ENCODE data around the gene MYO3A.

Gene MYO3A

DNA sequence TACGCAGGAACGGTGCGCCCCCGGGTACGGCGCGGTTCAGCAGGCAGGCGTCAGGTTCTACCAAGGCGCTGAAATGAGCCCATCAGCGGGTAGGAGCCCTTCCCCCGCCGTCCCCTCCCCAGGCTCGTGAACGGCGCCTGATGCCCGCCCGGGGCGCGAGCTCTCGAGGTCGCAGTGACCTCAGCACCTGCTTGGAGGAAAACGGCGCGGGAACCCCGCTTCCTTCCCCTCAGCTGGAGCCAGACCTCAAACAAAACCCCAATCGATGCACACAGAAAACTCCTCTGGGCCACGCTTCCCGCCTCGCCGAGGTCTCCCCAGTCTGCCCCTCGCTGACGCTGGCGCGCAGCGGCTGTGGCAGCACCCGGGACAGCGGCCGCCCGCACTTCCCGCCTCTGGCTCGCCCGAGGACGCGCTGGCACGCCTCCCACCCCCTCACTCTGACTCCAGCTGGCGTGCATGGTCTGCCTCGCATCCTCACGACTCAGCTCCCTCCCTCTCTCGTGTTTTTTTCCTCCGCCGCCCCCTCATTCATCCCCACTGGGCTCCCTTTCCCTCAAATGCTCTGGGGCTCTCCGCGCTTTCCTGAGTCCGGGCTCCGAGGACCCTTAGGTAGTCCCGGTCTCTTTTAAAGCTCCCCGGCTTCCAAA is 282.0 kb downstream of the MYO3A start:
- DNase-seq: peak; percentile 4

DNA sequence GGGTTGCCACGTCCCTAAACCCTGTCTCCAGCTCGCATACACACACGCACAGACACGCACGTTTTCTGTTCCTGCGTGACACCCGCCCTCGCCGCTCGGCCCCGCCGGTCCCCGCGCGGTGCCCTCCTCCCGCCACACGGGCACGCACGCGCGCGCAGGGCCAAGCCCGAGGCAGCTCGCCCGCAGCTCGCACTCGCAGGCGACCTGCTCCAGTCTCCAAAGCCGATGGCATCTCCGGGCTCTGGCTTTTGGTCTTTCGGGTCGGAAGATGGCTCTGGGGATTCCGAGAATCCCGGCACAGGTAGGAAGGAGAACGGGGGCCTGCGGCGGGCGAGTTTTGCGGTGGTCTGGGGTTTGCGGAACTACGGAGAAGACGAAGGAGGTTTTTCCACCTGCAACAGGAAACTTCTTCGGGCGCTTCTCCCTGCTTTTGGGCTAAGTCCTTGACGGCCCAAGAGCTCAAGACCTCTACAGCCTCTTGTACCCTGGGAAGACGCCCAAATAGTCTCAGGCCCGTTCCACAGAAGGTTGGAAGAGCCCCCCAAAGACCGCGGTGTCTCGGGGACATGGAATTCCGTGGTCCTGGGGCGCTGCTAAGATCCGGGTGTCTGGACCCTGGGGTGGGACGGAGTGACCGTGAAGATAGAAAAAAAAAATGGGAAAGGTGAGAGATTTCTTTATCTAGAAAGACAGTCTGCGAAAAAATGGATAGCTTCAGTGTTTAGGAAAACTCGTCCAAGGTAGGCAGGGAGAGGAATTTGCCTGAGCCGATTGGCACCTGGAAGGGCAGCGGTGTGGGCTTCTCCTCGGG is 282.8 kb downstream of the MYO3A start, which contains the start of gene GAD2:
TSS of gene GAD2 (plus strand) at position 190 of the 811 bp plus-strand sequence. CDS start at position 226, 36 bp downstream.
- no peak for DNase-seq

DNA sequence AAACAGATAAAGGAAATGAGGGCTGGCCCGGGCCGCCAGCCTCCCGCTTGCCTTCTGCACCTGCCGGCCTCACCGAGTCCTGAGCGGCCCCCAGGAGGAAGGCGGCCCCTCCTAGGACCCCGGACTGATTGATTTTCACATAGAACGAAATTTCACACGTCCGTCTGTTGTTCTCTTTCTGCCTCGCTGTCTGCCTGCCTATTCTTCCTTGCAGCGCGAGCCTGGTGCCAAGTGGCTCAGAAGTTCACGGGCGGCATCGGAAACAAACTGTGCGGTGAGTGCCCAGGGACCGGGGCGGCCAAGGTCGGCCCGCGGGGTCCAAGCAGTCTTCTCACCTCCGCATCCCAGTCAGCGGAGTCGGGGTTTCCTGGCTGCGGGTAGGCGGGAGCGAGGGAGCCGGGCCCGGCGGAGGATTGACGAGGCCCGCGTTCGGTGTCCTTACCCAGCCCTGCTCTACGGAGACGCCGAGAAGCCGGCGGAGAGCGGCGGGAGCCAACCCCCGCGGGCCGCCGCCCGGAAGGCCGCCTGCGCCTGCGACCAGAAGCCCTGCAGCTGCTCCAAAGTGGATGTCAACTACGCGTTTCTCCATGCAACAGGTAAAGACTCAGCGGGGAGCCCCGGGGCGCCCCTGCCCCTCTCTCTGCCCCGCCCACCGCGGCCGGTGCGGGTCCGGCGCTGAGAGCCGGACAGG is 283.5 kb downstream of the MYO3A start:
- no peak for DNase-seq

DNA sequence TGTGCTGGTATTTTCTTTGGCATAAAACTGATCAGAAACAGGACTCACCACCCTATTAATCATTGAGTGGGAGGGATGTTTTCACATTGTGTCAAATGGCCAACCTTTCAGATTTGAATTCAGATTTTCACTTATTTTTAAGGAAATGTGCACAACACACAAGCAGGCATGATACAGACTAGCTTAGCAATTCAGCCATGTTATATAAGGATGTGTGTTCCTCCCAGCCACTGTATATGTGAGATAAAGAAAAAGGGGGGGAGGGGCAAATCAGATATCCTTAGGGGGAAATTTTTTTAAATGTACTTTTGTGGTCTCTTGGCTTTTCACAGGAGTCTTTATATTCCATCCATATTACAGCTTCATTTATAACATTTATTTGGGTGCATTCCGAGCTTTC is 285.6 kb downstream of the MYO3A start:
- DNase-seq: no peak

DNA sequence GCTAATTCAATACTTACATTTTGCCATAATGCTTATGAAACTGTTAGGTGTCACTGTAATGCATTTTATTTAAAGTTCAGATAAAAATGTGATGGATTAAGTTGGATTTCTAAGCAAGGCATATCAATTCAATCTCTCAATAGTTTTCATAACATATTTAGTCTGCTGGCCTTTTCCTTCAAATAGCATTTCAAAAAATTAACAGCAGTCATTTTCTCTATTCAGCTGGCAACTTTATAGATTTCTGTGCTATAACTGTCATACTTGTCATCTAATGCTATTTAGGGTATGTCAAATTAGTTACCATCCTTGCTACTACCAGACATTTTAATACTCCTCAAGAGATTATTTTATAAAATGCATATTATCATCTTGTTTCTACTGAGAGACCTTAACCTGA is 286.9 kb downstream of the MYO3A start:
- no peak for DNase-seq

DNA sequence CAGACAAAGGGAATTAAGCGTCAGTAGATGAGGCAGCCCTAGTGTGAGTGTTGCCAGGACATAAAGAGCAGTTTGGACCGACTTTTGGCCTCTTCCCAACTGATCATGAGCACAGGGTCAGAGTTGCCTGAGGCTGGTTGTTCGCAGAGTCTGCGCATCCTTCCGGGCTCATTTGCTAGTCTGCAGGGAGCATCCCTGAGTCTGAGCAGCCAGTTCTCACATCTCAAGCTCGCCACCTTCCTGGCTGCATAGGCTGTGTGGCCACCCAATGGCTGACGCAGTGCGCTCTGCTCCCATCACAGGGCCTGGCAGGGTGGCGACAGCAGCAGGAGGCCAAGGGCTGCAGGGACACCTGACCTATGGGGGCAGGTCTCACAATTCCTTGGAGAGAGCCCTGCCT is 287.5 kb downstream of the MYO3A start:
- DNase-seq: no peak

DNA sequence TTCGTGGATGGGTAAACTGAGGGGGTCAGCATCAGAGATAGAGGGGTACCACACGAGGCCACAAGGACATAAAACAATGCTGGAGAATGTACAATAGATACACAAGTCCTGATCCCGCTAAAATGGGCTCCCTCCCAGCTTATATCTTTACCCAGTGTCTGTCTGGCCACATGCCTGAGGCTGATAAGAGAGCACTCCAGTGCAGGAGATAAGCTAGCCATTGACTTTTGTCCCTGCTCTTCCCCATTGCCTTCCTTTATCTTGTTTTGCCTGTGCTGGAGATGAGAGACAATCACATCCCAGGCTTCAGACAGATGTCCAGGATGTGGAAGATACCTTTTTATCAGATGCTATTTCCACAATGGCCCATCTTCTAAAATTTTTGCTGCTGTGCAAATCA is 288.5 kb downstream of the MYO3A start:
- no peak for DNase-seq

DNA sequence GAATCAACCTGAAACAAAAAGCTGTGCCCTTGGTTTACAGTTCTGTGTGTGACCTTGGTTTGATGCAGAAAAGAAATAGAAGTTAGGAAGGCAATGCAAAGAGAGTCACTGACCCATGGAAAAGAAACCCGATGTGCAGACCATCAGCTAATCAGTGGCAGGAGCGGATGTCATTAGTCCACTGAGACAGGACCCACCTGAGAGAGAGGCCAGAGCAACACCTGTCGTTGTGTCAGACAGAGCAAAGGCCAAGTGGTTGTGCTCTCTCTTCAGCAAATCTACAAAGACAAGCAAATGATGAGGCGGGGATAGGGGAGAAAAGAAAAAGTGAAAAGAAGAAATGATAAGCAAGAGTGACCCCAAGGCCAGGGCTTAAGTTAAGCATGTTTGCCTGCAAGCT is 291.3 kb downstream of the MYO3A start:
- DNase-seq: no peak

DNA sequence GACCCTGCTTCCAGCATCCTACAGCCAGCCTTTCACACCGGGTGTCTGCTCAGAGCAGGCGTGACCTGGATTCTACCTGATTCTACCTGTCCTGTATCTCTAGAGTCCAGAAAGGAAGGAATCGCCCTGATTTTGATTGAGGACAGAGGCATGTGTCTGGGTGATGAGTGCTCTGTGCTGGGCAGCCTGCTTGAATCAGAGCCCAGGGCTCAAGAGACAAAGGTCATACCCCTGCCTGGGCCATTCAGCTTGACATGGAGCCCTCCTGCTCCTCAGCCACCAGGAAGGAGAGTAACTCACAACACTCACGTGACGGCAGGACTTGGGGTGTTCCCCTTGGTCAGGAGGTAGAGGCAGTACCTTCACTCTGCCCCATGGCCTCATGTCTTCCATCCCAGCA is 293.8 kb downstream of the MYO3A start:
- DNase-seq: no peak

DNA sequence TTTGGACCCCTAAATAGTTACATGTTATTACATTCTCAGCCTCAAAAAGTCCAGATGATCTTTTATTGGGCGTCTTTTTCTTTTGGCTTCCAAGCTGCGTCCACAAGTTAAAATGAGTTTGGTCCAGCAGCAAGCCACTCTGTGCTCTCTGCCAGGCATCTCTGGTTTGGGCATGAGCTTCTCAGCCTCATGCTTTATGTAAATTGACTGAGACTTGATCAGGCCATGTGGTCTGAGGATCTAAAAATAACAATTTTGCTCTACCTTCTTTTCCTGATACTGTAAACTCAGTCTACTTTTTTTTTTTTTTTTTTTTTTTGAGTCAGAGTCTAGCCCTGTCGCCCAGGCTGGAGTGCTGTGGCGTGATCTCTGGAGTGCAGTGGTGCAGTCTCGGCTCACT is 298.1 kb downstream of the MYO3A start:
- DNase-seq: no peak

DNA sequence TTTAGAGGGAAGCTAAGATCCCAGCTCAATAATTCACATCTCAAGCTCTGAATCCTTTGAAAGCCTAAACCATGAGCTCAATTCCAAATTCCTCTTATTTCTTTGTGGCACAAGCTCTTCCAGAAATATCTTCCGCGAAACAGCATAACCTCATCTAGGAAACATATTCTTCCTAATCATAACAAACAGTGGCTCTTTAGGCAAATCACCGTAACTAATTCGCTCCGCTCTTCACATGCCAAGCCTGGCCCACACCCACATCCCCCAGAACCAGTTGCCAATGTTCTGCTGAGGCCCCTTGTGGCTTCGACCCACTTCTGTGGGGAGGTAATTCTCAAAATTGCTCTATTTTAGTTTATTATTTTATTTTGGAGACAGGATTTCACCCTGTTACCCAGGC is 301.7 kb downstream of the MYO3A start:
- no peak for DNase-seq

DNA sequence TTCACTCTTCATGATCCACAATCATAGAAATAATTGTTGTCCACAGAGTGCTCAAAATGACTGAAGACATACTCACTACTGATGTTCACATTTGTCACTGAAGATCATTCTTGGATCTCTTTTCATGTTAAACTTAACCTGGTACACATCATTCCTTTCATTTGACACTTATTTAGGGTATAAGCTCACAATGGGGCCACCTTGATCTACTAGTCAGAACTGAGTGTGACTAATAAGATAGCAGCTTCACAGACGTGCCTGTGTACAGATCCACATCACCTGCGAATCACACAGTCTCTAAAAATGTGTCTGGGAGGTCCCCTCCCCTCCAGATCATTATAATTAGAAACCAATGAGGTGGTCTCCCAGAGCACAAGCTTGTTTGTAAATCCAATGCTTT is 304.3 kb downstream of the MYO3A start:
- no peak for DNase-seq

DNA sequence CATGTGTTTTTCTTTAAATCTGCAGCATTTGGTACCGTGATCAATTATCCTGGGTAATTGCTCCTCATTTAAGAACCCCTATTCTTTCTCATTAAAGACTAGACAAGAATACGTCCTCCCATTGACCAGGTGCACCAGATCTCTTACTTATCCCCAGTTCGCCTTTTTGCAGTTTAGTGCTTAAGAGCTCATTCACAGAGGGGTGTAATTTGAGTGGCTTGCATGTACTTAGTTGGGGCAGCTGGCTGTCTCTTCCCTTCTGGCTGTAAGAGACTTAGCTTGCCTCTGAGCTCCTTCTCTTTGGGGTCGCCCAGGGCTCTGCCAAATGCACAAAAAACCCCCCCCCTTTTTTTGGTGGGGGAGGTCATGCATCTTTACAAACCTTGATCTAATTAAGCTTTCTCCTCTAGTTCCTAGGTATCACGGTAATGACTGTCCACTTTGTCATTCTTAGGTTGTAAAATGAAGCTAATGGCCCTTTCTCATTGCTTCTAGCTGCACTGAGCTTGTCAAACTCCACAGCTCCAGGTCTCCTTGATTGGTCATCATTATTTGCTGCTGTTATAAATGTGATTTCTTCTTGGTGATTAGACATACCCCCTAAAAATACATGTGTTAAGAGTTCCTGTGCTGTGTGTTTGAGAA is 308.8 kb downstream of the MYO3A start:
- no peak for DNase-seq

DNA sequence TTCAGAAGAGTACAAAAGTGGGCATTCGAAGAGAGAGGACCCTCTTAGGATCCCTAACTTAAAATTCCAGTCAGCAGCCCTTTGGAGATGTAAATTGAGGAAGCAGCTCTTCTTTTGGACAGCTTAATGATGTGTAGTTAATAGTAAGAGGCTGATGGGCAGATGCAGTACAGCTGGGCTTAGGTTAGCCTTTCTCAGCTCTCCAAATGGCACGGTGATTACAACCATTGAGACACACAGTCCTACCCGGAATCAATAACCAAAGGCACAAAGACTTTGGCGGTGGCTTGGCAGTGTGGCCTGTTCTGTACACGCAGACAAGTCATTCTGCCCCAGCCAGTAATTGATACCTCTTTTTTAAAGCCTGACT is 309.3 kb downstream of the MYO3A start:
- no peak for DNase-seq

DNA sequence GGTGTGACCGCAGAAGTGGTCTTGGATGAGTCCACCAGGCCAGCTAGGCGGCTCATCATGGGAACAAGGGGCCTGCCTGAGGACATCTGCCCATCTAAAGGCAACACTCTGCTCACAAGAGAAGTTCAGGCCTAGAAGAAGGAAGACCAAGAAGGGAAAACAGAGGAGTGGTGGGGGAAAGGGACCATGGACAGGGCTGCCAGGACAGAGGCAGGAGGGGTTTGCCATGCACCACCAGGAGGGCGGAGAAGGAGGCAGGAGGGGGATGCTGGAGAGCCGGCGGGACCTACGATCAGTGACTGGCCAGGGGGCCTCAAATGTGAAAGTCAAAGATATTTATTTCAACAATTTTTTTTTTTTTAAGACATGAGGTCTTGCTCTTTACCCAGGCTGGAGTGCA is 315.7 kb downstream of the MYO3A start:
- DNase-seq: no peak

DNA sequence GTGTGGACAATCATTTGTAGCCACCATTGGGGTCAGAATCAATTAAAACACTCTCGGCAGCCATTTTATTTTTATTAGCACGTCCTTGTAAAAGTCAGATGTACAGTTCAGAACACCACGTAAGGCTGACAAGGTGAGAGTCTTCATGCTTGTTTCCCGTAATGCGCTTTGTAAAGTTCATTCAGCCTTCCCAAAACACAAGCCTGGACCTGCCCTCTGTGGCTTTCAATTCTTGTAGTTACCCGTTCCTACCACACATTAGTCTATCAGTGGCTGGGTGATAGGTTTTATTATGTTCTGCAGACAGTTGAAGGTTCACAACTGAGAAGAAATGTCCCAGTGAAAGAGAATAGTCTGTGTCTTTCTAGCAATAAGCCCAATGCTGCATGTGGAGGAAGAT is 317.9 kb downstream of the MYO3A start:
- DNase-seq: no peak

DNA sequence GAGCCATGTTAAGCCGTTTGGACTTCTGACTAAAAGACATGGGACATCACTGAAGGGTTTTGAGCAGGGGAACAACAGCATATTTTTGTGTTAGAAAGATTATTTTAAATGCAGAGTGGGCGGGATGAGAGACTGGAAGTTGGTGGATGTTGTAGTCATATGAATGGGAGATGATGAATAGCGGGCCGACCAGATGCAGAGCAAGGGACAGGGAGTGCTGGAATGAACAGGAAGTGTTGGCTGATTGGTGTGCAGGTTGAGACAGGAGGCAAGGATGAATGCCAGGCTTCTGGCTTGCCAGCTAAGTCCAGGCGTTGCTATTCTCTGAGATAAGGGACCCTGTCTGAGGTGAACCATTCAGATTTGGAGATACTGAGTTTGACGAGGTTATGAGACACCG is 320.6 kb downstream of the MYO3A start:
- no peak for DNase-seq

DNA sequence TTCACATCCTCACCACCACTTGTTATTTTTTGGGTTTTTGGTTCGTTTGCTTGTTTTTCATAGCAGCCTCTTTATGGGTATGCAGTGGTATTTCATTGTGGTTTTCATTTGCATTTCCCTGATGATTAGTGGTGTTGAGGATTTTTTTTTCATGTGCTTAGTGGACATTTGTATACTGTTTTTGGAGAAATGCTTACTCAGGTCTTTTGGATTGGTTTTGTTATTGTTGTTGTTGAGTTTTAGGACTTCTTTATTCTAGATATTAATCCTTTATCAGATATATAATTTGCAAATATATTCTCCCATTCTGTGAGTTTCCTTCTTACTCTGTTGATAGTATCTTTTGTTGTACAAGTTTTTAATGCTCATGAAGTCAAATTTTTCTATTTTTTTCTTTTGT is 325.3 kb downstream of the MYO3A start:
- DNase-seq: no peak
